T-helper 2 cell treated with Interferon-gamma antibody and Interleukin-4, amounts not matched to agents 5 μg/mL and 100 μg/mL, for 36 hours (primary cell): ENCODE measurements around the gene TIE1.

Source experiments
- DNase-seq: peaks from one replicate; pipeline ENCODE4 v3.0.0; 2021; ENCODE audit warnings: low spot score
- H3K27ac Mint-ChIP-seq: one replicate; pipeline ENCODE4 v1.8.0; 2021; ENCODE audit warnings: mild to moderate bottlenecking, mixed read lengths
- H3K27me3 Mint-ChIP-seq: one replicate; pipeline ENCODE4 v1.8.0; 2021; ENCODE audit warnings: low read depth, mixed read lengths
- H3K36me3 Mint-ChIP-seq: one replicate; pipeline ENCODE4 v1.8.0; 2021; ENCODE audit warnings: low read depth, mixed read lengths
- H3K4me1 Mint-ChIP-seq: one replicate; pipeline ENCODE4 v1.8.0; 2021; ENCODE audit warnings: low read depth, mixed read lengths
- H3K4me3 Mint-ChIP-seq: one replicate; pipeline ENCODE4 v1.8.0; 2022; ENCODE audit warnings: mild to moderate bottlenecking, moderate library complexity, mixed read lengths
- H3K9me3 Mint-ChIP-seq: one replicate; pipeline ENCODE4 v1.8.0; 2021; ENCODE audit warnings: mixed read lengths

TIE1 gene

GRCh38 chr1:43270421-43271095 is 30.2 kb upstream of the TIE1 start:
- Mint-ChIP-seq H3K4me3 (no peak overlapping the region), H3K27ac (no peak overlapping the region), H3K4me1 (peaks cover 21% of the 10 kb centered on the region), H3K36me3 (peaks cover 8% of the 10 kb centered on the region), H3K27me3 (peaks cover 16% of the 10 kb centered on the region), H3K9me3 (peaks cover 12% of the 10 kb centered on the region)
- DNase-seq = no peak

DNA sequence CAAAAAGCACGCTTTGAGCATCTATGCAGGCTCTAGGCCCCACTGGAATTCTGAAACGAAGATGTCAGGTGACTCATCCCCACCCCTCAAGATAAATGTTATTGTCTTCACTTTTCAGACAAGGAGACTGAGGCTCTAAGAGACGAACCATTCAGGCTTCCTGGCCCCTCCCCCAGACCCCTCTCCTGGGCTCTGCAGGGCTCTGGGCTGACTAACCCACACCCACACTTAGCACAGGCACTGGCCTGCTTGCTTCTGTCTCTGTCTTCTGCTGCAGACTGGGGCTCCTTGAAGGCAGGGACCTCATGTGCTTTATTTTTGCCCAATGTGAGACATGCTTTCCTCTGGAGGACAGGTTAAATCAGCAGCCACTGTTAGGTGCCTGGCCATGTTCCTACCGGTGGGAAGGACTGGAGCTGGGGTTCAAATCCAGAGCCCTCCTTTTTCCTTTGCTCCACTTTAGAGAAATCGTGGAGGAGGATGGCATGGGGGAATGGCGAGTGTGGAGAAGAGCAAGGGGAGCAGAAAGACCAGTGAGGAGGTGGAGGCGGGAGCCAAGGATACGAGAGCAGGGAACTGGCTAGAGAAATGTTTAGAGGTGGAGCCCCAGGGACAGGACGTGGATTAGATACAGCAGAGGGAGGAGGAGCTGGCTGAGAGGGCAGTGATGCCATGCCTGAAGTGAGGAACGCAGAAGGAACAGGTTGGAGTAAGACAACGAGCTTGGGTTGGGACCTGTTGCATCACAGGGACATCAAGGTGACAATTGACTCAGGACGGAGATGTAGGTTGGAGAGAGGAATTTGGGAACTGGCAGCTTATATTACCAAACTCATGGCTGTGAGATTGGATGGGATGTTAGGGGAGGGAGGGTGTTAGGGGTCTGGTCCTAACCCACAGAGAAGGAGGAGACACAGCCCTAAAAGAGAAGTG is 29.3 kb upstream of the TIE1 start:
- peaks cover 16% of the 10 kb centered on the region for H3K27me3 Mint-ChIP-seq
- DNase-seq = no peak
- peaks cover 21% of the 10 kb centered on the region for H3K4me1 Mint-ChIP-seq
- peaks cover 12% of the 10 kb centered on the region for H3K9me3 Mint-ChIP-seq
- H3K36me3 Mint-ChIP-seq = peaks cover 8% of the 10 kb centered on the region
- no peak overlapping the region for H3K27ac Mint-ChIP-seq
- no peak overlapping the region for H3K4me3 Mint-ChIP-seq

GRCh38 chr1:43272161-43272560 is 28.6 kb upstream of the TIE1 start:
- Mint-ChIP-seq H3K27me3 (peaks cover 16% of the 10 kb centered on the region), H3K4me3 (no peak overlapping the region), H3K27ac (no peak overlapping the region), H3K4me1 (peaks cover 21% of the 10 kb centered on the region), H3K36me3 (peaks cover 8% of the 10 kb centered on the region), H3K9me3 (peaks cover 12% of the 10 kb centered on the region)
- DNase-seq = no peak

GRCh38 chr1:43272576-43273571 is 27.9 kb upstream of the TIE1 start:
- H3K27me3 Mint-ChIP-seq = peaks cover 12% of the 10 kb centered on the region
- H3K36me3 Mint-ChIP-seq = peaks cover 8% of the 10 kb centered on the region
- peaks cover 12% of the 10 kb centered on the region for H3K9me3 Mint-ChIP-seq
- peaks cover 21% of the 10 kb centered on the region for H3K4me1 Mint-ChIP-seq
- no peak overlapping the region for H3K4me3 Mint-ChIP-seq
- H3K27ac Mint-ChIP-seq = no peak overlapping the region
- no peak for DNase-seq

GRCh38 chr1:43273708-43274107 is 27.1 kb upstream of the TIE1 start:
- Mint-ChIP-seq H3K36me3 (peaks cover 8% of the 10 kb centered on the region), H3K9me3 (peaks cover 12% of the 10 kb centered on the region), H3K4me1 (peaks cover 21% of the 10 kb centered on the region), H3K27me3 (peaks cover 11% of the 10 kb centered on the region), H3K27ac (peak overlapping the region; percentile 77), H3K4me3 (no peak overlapping the region)
- DNase-seq = no peak

DNA sequence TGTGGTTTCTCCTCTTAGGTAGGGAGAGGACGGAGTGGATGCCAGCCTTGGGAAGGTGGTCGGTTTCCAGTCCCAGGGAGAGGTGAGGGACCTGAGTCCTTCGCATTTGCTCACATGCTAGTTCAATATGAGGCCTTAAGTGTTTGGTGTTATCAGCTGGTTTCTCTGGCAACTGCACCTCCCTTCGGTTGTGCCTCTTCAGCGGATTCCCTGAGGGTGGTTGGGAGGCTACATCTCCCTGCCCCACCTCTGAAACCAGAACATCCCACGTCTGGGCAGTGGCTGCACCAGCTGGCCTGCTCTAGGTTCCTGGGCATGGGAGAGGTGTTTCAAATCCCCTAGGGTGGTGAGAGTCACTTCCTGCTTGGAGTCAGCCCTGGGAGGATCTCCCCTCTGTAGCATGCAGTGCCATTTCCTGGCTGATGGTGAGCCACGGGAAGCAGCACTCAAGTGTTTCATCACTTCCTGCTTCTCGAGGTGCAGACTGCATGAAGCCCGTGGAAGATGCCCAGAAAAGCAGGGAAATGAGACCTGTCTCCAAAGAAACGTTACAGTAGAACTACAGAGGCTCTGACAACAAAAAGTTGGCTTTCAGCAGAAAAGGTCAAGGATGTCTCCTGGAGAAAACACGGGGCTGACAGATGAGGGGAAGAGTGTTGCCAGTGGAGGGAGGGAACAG is 26.5 kb upstream of the TIE1 start:
- H3K4me3 Mint-ChIP-seq = peak overlapping the region; percentile 68
- peaks cover 8% of the 10 kb centered on the region for H3K27me3 Mint-ChIP-seq
- H3K9me3 Mint-ChIP-seq = peaks cover 12% of the 10 kb centered on the region
- DNase-seq = peak; percentile 26
- H3K36me3 Mint-ChIP-seq = peaks cover 8% of the 10 kb centered on the region
- peaks cover 21% of the 10 kb centered on the region for H3K4me1 Mint-ChIP-seq
- H3K27ac Mint-ChIP-seq = peak overlapping the region; percentile 89

DNA sequence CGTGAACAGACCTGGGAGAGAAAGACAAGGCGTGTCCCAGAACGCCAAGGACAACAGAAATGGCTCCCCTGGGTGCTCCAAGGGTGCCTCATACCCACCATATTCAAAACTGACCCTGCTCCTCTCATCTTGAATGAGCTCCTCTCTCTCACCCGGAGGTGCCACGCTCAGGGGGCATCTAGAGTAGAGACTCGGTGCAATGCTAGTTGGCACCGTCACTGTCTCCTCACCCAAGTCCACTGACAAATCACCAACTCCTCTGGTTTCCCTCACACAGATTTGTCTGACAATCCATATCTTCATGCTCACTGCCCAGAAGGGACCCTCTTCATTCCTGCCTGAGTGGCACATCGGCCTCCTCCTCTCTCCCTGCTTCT is 26.0 kb upstream of the TIE1 start:
- Mint-ChIP-seq H3K27ac (peak overlapping the region; percentile 89), H3K27me3 (peaks cover 5% of the 10 kb centered on the region), H3K4me3 (peak overlapping the region; percentile 68), H3K4me1 (peaks cover 21% of the 10 kb centered on the region), H3K36me3 (peaks cover 8% of the 10 kb centered on the region), H3K9me3 (peaks cover 12% of the 10 kb centered on the region)
- DNase-seq = no peak

DNA sequence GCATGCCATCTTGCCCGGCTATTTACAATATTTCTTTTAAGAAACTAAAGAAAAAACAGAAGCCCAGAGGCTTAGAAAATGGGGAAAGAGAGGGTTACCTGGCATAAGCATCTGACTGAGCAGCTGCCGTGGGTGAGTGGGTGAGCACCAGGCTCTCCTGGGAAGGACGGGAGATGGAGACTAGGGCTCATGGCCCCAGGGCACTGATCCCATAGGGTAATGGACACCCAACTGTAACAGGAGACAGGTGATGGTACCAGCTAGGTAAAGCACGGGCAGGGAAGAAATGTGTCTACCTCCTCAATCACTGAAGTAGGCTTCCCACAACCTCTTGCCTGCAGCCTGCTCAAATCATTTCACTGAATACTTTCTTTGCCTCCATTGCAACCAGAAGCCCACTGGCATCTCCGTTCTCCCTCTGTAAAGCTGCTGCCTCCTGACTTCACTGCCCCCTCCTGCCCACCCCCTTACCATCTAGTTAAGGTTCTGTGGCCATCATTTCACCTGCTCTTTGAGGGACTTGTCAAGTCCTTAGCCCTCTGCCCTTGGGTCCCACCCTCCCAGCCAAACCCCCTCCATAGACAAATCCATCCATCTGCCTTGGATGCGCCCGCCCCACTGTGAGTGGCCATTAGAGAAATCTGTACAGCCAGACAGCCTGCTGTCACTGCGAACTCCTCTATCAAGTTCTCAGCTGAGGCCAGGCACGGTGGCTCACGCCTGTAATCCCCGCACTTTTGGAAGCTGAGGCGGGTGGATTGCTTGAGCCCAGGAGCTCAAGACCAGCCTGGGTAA is 24.8 kb upstream of the TIE1 start:
- H3K27ac Mint-ChIP-seq = no peak overlapping the region
- peaks cover 18% of the 10 kb centered on the region for H3K4me1 Mint-ChIP-seq
- DNase-seq = no peak
- H3K9me3 Mint-ChIP-seq = peaks cover 12% of the 10 kb centered on the region
- peaks cover 8% of the 10 kb centered on the region for H3K36me3 Mint-ChIP-seq
- H3K27me3 Mint-ChIP-seq = peaks cover 5% of the 10 kb centered on the region
- no peak overlapping the region for H3K4me3 Mint-ChIP-seq

- no peak overlapping the region for H3K27ac Mint-ChIP-seq
- H3K27me3 Mint-ChIP-seq = peaks cover 2% of the 10 kb centered on the region
- H3K4me1 Mint-ChIP-seq = peaks cover 13% of the 10 kb centered on the region
- peaks cover 12% of the 10 kb centered on the region for H3K9me3 Mint-ChIP-seq
- no peak for DNase-seq
- no peak overlapping the region for H3K4me3 Mint-ChIP-seq
- H3K36me3 Mint-ChIP-seq = peaks cover 8% of the 10 kb centered on the region
These were observed 24.1 kb upstream of the TIE1 start for GRCh38 chr1:43276673-43277072.

GRCh38 chr1:43277116-43277876 is 23.5 kb upstream of the TIE1 start:
- no peak for DNase-seq
- Mint-ChIP-seq H3K4me1 (peaks cover 12% of the 10 kb centered on the region), H3K9me3 (peaks cover 12% of the 10 kb centered on the region), H3K27ac (no peak overlapping the region), H3K27me3 (no peaks in the 10 kb centered on the region), H3K4me3 (no peak overlapping the region), H3K36me3 (peaks cover 8% of the 10 kb centered on the region)

- no peaks in the 10 kb centered on the region for H3K27me3 Mint-ChIP-seq
- H3K4me3 Mint-ChIP-seq = no peak overlapping the region
- peaks cover 11% of the 10 kb centered on the region for H3K4me1 Mint-ChIP-seq
- H3K36me3 Mint-ChIP-seq = peaks cover 6% of the 10 kb centered on the region
- no peak overlapping the region for H3K27ac Mint-ChIP-seq
- peaks cover 11% of the 10 kb centered on the region for H3K9me3 Mint-ChIP-seq
- no peak for DNase-seq
These were observed 21.6 kb upstream of the TIE1 start for GRCh38 chr1:43279161-43279560.

- H3K27ac Mint-ChIP-seq = peak overlapping the region; percentile 5
- peaks cover 6% of the 10 kb centered on the region for H3K4me1 Mint-ChIP-seq
- no peak overlapping the region for H3K4me3 Mint-ChIP-seq
- peaks cover 6% of the 10 kb centered on the region for H3K9me3 Mint-ChIP-seq
- peaks cover 2% of the 10 kb centered on the region for H3K36me3 Mint-ChIP-seq
- DNase-seq = no peak
- H3K27me3 Mint-ChIP-seq = no peaks in the 10 kb centered on the region
These were observed 21.1 kb upstream of the TIE1 start for GRCh38 chr1:43279666-43280065.
